ENCODE measurements around the gene TP53AIP1. TPM values are rescaled to one million over a fixed set of nuclear protein-coding genes. Genes with fewer than 3 reads are reported as not detected.

The TP53AIP1 gene
- total and polyA plus RNA-seq, 9 of the 15 experiments (the other 6 are each of a cell fraction or from before 2014, with no cell fraction given): not detected

DNA sequence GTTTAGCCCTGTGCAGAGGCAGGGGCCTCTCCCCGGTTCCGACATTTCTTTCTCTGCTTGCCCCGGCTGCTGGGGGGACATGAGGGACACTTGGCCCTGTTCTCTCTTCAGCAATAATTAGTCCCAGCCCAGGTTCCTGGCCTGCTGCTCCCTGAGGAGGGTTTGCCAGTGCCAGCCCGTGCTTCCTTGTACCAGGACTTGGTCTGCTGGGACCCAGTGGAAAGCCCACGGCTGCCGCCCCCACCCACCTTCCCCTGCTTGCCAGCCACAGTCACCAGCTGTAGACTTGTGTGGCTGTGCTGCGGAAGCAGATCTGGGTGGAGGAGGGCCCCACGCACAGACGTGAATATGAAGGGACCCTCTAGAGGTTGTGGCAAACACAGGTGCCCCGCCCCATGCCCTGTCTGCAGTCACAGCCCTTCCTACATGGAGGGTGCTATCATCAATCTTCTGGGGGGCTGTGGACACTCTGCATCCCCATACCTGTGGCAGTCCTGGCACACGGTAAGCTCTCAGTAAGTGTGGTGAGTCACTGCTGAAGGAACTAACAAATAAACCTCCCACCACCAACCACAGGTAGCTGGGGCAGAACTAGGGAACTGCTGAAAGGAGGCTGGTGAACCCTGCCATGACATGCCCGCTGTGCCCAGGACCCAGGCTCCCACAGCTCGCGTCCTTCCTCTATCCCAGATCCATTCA lies 949 bp downstream of the TP53AIP1 start:
- 4% methylated on average over 12 of the region's 14 CpGs for WGBS (ENCODE audit: insufficient coverage, low coverage, missing lambda C conversion rate)
- Histone ChIP-seq H3K27me3 (ENCODE audit: control insufficient read depth in 2 of 2, insufficient read depth in 2 of 2, low read length in 2 of 2) (peaks cover 4 to 53% of the 10 kb centered on the region in 2 experiments; a peak in 3 of 5 replicates), H3K4me3 (no peak overlapping the region), H3K79me2 (ENCODE audit: control insufficient read depth, insufficient read depth, low read length) (no peaks in the 10 kb centered on the region), H4K20me1 (replicated peaks; ENCODE audit: control insufficient read depth, insufficient read depth, low read length) (no peaks in the 10 kb centered on the region), H3K4me1 (replicated peaks in 1 of 2; ENCODE audit: control insufficient read depth in 2 of 2, insufficient read depth in 2 of 2, low read length in 2 of 2) (no peaks in the 10 kb centered on the region), H3K9me3 (replicated peaks; ENCODE audit: control insufficient read depth, insufficient read depth, low read depth, low read length) (no peaks in the 10 kb centered on the region), H3K36me3 (ENCODE audit: control insufficient read depth, insufficient read depth, low read length) (no peaks in the 10 kb centered on the region), H3K9me1 (ENCODE audit: control insufficient read depth, insufficient read depth, low read length) (no peaks in the 10 kb centered on the region), H3K4me2 (ENCODE audit: insufficient read depth, low read length) (no peak overlapping the region), H3K9ac (ENCODE audit: insufficient read depth in 1 of 2, low read depth in 2 of 2, low read length in 2 of 2) (no peak overlapping the region), H3K27ac (ENCODE audit: extremely low read depth, low read depth, low read length) (no peak overlapping the region), H2AFZ (ENCODE audit: low read depth, low read length) (no peak overlapping the region)
- in situ Hi-C loops (cut with MboI): no loop called here
- no peak for ATAC-seq
- no peak for FAIRE-seq
- CTCF ChIA-PET (ENCODE audit: low intra/inter-chr PET ratio): no interaction called here
- BruUV-seq (replicated peaks): no TSS peak
- POLR2A ChIA-PET: no interaction called here
- no peak for DNase-seq (ENCODE audit: extremely low read depth in 1 of 4, low spot score in 3 of 4)
- intact Hi-C loops (cut with micrococcal nuclease): no loop called here
- TF ChIP-seq, protein P1, sequence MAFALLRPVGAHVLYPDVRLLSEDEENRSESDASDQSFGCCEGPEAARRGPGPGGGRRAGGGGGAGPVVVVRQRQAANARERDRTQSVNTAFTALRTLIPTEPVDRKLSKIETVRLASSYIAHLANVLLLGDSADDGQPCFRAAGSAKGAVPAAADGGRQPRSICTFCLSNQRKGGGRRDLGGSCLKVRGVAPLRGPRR (CRISPR knock-in tag; IDR thresholded peaks at IDR 0.05): no peak
- TF ChIP-seq RNF2 (IDR thresholded peaks at IDR 0.05) (no peak), MCM5 (IDR thresholded peaks at IDR 0.05; ENCODE audit: low read depth) (no peak), EWSR1 (IDR thresholded peaks at IDR 0.05; ENCODE audit: borderline replicate concordance, low read depth, partially characterized antibody) (no peak), ZNF121 (CRISPR knock-in tag; conservative IDR thresholded peaks at IDR 0.05) (no peak), TRIM24 (IDR thresholded peaks at IDR 0.05) (no peak), ZNF584 (CRISPR knock-in tag; IDR thresholded peaks at IDR 0.05; ENCODE audit: low read depth) (no peak)
- TF ChIP-seq, protein P2, sequence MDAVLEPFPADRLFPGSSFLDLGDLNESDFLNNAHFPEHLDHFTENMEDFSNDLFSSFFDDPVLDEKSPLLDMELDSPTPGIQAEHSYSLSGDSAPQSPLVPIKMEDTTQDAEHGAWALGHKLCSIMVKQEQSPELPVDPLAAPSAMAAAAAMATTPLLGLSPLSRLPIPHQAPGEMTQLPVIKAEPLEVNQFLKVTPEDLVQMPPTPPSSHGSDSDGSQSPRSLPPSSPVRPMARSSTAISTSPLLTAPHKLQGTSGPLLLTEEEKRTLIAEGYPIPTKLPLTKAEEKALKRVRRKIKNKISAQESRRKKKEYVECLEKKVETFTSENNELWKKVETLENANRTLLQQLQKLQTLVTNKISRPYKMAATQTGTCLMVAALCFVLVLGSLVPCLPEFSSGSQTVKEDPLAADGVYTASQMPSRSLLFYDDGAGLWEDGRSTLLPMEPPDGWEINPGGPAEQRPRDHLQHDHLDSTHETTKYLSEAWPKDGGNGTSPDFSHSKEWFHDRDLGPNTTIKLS (IDR thresholded peaks at IDR 0.05; ENCODE audit: borderline replicate concordance, low read depth): no peak
- TF ChIP-seq, protein P3, sequence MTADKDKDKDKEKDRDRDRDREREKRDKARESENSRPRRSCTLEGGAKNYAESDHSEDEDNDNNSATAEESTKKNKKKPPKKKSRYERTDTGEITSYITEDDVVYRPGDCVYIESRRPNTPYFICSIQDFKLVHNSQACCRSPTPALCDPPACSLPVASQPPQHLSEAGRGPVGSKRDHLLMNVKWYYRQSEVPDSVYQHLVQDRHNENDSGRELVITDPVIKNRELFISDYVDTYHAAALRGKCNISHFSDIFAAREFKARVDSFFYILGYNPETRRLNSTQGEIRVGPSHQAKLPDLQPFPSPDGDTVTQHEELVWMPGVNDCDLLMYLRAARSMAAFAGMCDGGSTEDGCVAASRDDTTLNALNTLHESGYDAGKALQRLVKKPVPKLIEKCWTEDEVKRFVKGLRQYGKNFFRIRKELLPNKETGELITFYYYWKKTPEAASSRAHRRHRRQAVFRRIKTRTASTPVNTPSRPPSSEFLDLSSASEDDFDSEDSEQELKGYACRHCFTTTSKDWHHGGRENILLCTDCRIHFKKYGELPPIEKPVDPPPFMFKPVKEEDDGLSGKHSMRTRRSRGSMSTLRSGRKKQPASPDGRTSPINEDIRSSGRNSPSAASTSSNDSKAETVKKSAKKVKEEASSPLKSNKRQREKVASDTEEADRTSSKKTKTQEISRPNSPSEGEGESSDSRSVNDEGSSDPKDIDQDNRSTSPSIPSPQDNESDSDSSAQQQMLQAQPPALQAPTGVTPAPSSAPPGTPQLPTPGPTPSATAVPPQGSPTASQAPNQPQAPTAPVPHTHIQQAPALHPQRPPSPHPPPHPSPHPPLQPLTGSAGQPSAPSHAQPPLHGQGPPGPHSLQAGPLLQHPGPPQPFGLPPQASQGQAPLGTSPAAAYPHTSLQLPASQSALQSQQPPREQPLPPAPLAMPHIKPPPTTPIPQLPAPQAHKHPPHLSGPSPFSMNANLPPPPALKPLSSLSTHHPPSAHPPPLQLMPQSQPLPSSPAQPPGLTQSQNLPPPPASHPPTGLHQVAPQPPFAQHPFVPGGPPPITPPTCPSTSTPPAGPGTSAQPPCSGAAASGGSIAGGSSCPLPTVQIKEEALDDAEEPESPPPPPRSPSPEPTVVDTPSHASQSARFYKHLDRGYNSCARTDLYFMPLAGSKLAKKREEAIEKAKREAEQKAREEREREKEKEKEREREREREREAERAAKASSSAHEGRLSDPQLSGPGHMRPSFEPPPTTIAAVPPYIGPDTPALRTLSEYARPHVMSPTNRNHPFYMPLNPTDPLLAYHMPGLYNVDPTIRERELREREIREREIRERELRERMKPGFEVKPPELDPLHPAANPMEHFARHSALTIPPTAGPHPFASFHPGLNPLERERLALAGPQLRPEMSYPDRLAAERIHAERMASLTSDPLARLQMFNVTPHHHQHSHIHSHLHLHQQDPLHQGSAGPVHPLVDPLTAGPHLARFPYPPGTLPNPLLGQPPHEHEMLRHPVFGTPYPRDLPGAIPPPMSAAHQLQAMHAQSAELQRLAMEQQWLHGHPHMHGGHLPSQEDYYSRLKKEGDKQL (CRISPR knock-in tag; IDR thresholded peaks at IDR 0.05; ENCODE audit: borderline replicate concordance): no peak
- TF ChIP-seq, protein P4, sequence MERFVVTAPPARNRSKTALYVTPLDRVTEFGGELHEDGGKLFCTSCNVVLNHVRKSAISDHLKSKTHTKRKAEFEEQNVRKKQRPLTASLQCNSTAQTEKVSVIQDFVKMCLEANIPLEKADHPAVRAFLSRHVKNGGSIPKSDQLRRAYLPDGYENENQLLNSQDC (CRISPR knock-in tag; IDR thresholded peaks at IDR 0.05): no peak
- TF ChIP-seq, protein P5, sequence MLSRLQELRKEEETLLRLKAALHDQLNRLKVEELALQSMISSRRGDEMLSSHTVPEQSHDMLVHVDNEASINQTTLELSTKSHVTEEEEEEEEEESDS (CRISPR knock-in tag; IDR thresholded peaks at IDR 0.05): no peak
- TF ChIP-seq, protein P6, sequence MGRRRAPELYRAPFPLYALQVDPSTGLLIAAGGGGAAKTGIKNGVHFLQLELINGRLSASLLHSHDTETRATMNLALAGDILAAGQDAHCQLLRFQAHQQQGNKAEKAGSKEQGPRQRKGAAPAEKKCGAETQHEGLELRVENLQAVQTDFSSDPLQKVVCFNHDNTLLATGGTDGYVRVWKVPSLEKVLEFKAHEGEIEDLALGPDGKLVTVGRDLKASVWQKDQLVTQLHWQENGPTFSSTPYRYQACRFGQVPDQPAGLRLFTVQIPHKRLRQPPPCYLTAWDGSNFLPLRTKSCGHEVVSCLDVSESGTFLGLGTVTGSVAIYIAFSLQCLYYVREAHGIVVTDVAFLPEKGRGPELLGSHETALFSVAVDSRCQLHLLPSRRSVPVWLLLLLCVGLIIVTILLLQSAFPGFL (CRISPR knock-in tag; IDR thresholded peaks at IDR 0.05): no peak

All from K562 (cell line).